AG10803 (cell line): Measurements from ENCODE around the gene SLC6A6.

Experiments used
- DNase-seq: peaks from one replicate; pipeline ENCODE4 v3.0.0; 2010; ENCODE audit warnings: low read depth
- H3K4me3 ChIP-seq: 2 replicates; pipeline ENCODE4 v1.5.1; 2011; ENCODE audit warnings: mild to moderate bottlenecking, low read length, control low read depth
- TF ChIP-seq, protein P1 (sequence below): conservative IDR thresholded peaks from 2 replicates; pipeline ENCODE4 v1.5.1; 2011; ENCODE audit warnings: mild to moderate bottlenecking, low read length, control low read depth, inconsistent platforms

SLC6A6 gene

DNA sequence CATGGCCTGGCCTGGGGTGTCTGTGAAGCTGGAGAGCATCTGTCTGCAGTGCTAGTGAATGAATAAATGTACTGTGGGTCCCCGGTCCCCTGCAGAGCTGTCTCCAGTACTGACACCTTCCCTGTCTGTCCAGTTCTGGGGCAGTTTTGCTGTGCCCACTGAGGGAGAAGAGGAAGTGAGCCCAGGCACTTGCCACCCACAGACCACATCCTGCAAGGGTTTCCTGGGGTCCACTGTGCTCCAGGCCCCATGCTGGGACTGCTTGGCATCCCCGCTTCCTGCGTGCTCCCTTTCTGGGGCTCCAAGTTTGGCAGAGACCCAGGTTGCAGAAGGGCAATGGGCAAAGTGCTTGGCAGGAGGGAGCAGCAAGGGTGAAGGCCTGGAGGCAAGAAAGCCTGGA is 4.9 kb upstream of the SLC6A6 start:
- H3K4me3 ChIP-seq, result no peak overlapping the region
- no peak for DNase-seq
- TF ChIP-seq, protein P1, sequence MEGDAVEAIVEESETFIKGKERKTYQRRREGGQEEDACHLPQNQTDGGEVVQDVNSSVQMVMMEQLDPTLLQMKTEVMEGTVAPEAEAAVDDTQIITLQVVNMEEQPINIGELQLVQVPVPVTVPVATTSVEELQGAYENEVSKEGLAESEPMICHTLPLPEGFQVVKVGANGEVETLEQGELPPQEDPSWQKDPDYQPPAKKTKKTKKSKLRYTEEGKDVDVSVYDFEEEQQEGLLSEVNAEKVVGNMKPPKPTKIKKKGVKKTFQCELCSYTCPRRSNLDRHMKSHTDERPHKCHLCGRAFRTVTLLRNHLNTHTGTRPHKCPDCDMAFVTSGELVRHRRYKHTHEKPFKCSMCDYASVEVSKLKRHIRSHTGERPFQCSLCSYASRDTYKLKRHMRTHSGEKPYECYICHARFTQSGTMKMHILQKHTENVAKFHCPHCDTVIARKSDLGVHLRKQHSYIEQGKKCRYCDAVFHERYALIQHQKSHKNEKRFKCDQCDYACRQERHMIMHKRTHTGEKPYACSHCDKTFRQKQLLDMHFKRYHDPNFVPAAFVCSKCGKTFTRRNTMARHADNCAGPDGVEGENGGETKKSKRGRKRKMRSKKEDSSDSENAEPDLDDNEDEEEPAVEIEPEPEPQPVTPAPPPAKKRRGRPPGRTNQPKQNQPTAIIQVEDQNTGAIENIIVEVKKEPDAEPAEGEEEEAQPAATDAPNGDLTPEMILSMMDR, result no peak

- DNase-seq, result no peak
- H3K4me3 ChIP-seq, result no peak overlapping the region
- TF ChIP-seq, protein P1, result no peak
These were observed 4.2 kb upstream of the SLC6A6 start for GRCh38 chr3:14397940-14398796.

GRCh38 chr3:14398797-14399106 is 3.7 kb upstream of the SLC6A6 start:
- TF ChIP-seq, protein P1, result no peak
- no peak overlapping the region for H3K4me3 ChIP-seq
- no peak for DNase-seq

GRCh38 chr3:14401692-14402303 is 608 bp upstream of the SLC6A6 start:
- H3K4me3 ChIP-seq, result peak overlapping the region; percentile 94
- TF ChIP-seq, protein P1, result no peak
- no peak for DNase-seq

DNA sequence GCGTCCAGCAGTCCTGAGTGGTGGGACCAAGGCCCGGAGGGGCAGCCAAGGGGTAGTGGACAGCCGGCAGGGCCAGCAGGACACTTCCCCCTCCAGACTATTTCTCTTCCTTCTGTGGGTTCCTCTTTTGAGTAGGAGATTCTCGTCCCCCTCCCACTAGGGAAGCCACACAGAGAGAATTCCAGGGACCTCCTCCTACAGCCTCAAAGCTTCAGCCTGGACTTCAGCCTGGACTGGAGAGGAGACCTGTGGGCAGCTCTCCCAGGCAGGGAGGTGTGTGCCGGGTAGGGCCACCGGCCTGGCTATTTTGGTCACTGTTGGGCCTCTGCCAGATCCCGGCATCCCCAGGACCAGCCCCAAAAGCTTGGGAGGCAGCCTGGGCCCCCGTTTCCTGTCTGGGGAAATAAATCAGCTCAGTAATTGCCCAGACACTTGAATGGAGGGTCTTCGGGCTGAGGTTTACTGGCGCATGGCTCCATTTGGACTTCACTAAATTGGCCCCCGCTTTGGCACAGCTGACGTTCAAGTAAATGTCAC is 1.3 kb downstream of the SLC6A6 start:
- TF ChIP-seq, protein P1, result no peak
- DNase-seq, result no peak
- peak overlapping the region; percentile 94 for H3K4me3 ChIP-seq

GRCh38 chr3:14404186-14404585 is 1.8 kb downstream of the SLC6A6 start:
- DNase-seq, result no peak
- H3K4me3 ChIP-seq, result peak overlapping the region; percentile 94
- TF ChIP-seq, protein P1, result no peak
